Measurements from ENCODE around the gene ZNF681. TPM values are rescaled to one million over a fixed set of nuclear protein-coding genes. Genes with fewer than 3 reads are reported as not detected.

Gene ZNF681
- total and polyA plus RNA-seq, 9 of the 15 experiments (the other 6 are each of a cell fraction or from before 2014, with no cell fraction given), result 2.8 to 8.6 (median 4.1) TPM

- TF ChIP-seq TRIM25 (IDR thresholded peaks at IDR 0.05; ENCODE audit: borderline replicate concordance) (no peak), E2F3 (CRISPR knock-in tag; IDR thresholded peaks at IDR 0.05) (no peak), ZBED1 (IDR thresholded peaks at IDR 0.05) (no peak), BMI1 (IDR thresholded peaks at IDR 0.05; ENCODE audit: low read length) (no peak), KAT8 (IDR thresholded peaks at IDR 0.05; ENCODE audit: low read depth) (no peak), CBX2 (IDR thresholded peaks at IDR 0.05; ENCODE audit: insufficient read depth, low read length, poor library complexity, severe bottlenecking) (no peak), ZNF124 (CRISPR knock-in tag; IDR thresholded peaks at IDR 0.05) (no peak), MITF (IDR thresholded peaks at IDR 0.05) (no peak)
- TF ChIP-seq, protein P1, sequence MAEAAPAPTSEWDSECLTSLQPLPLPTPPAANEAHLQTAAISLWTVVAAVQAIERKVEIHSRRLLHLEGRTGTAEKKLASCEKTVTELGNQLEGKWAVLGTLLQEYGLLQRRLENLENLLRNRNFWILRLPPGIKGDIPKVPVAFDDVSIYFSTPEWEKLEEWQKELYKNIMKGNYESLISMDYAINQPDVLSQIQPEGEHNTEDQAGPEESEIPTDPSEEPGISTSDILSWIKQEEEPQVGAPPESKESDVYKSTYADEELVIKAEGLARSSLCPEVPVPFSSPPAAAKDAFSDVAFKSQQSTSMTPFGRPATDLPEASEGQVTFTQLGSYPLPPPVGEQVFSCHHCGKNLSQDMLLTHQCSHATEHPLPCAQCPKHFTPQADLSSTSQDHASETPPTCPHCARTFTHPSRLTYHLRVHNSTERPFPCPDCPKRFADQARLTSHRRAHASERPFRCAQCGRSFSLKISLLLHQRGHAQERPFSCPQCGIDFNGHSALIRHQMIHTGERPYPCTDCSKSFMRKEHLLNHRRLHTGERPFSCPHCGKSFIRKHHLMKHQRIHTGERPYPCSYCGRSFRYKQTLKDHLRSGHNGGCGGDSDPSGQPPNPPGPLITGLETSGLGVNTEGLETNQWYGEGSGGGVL (CRISPR knock-in tag; IDR thresholded peaks at IDR 0.05), result no peak
- TF ChIP-seq, protein P2, sequence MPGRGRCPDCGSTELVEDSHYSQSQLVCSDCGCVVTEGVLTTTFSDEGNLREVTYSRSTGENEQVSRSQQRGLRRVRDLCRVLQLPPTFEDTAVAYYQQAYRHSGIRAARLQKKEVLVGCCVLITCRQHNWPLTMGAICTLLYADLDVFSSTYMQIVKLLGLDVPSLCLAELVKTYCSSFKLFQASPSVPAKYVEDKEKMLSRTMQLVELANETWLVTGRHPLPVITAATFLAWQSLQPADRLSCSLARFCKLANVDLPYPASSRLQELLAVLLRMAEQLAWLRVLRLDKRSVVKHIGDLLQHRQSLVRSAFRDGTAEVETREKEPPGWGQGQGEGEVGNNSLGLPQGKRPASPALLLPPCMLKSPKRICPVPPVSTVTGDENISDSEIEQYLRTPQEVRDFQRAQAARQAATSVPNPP (IDR thresholded peaks at IDR 0.05; ENCODE audit: borderline replicate concordance, insufficient read depth, insufficient read length), result no peak
Observed at GRCh38 chr19:23777216-23777615, 18.5 kb upstream of the ZNF681 start (continued).
